Smooth muscle cell (in vitro differentiated cells): ENCODE measurements around the gene FMO2. TPM values are rescaled to one million over a fixed set of nuclear protein-coding genes. Genes with fewer than 3 reads are reported as not detected.
"Not testable (repeated sequence)": the region's sequence is repeated elsewhere in the genome, so short reads cannot be mapped to it uniquely, and the experiment has no call there.

ENCODE experiments used
- DNase-seq: peaks from one replicate; lab custom pipeline; 2025; ENCODE audit not compliant: unreplicated experiment; lab: John Stamatoyannopoulos, UW
- H2AFZ ChIP-seq: fragments of 200-600 bp; sonication (generic); 2 replicates; pipeline ENCODE4 v1.6.0; 2016; ENCODE audit warnings: antibody characterized with exemption, low read depth, mild to moderate bottlenecking
- H3F3A ChIP-seq: fragments of 200-600 bp; sonication (generic); 2 replicates; pipeline ENCODE4 v1.6.0; 2017; ENCODE audit warnings: antibody characterized with exemption, low read depth
- H3K27ac ChIP-seq: fragments of 200-600 bp; sonication (generic); 2 replicates; pipeline ENCODE4 v1.5.1; 2016; ENCODE audit warnings: low read depth, mild to moderate bottlenecking
- H3K27me3 ChIP-seq: fragments of 200-600 bp; sonication (generic); 2 replicates; pipeline ENCODE4 v1.6.1; 2016; ENCODE audit warnings: low read depth, mild to moderate bottlenecking
- H3K36me3 ChIP-seq: fragments of 200-600 bp; sonication (generic); 2 replicates; pipeline ENCODE4 v1.5.1; 2016; ENCODE audit warnings: low read depth
- H3K4me1 ChIP-seq: fragments of 200-600 bp; sonication (generic); 2 replicates; pipeline ENCODE4 v1.5.1; 2016; ENCODE audit warnings: low read depth
- H3K4me2 ChIP-seq: fragments of 200-600 bp; sonication (generic); 2 replicates; pipeline ENCODE4 v1.6.0; 2016; ENCODE audit warnings: mild to moderate bottlenecking
- H3K4me3 ChIP-seq: fragments of 200-600 bp; sonication (generic); 2 replicates; pipeline ENCODE4 v1.5.1; 2016; ENCODE audit warnings: mild to moderate bottlenecking
- H3K79me2 ChIP-seq: fragments of 200-600 bp; sonication (generic); 2 replicates; pipeline ENCODE4 v1.6.0; 2016; ENCODE audit warnings: low read depth, mild to moderate bottlenecking
- H3K9ac ChIP-seq: fragments of 200-600 bp; sonication (generic); 2 replicates; pipeline ENCODE4 v1.6.0; 2016; ENCODE audit warnings: low read depth
- H3K9me3 ChIP-seq: fragments of 200-600 bp; sonication (generic); replicated peaks from 2 replicates; pipeline ENCODE4 v1.5.1; 2016; ENCODE audit warnings: low read depth
- H4K20me1 ChIP-seq: fragments of 200-600 bp; sonication (generic); 2 replicates; pipeline ENCODE4 v1.6.0; 2016; ENCODE audit warnings: low read depth
- CTCF ChIP-seq: fragments of 200-600 bp; sonication (generic); IDR thresholded peaks from 2 replicates; pipeline ENCODE4 v1.5.1; 2017; ENCODE audit warnings: borderline replicate concordance, mild to moderate bottlenecking, antibody characterized with exemption; ENCODE audit not compliant: insufficient read depth, poor library complexity, severe bottlenecking
- WGBS: methylation state at CpG from one replicate; pipeline ENCODE4 v1.1.7; 2016; ENCODE audit warnings: low lambda C conversion rate; 5-methylcytosine and 5-hydroxymethylcytosine counted together
- polyA plus RNA-seq: library from polyadenylated mRNA; unstranded; fragments of >200 nt; fragmentation: Nextera tagmentation; extraction: Ambion mirVana; gene quantifications from 2 replicates; pipeline ENCODE4 v1.2.1, GENCODE V29; 2016
- total RNA-seq: library from RNA; depleted of rRNA; stranded (reverse); fragments of >200 nt; gene quantifications from 2 replicates; pipeline ENCODE4 v1.2.3, GENCODE V29; 2014

The FMO2 gene
- total and polyA plus RNA-seq, 2 experiments from 2014 or later, result not detected

- H2AFZ ChIP-seq, result no peak overlapping the region
- no peaks in the 10 kb centered on the region for H3K27me3 ChIP-seq
- TF ChIP-seq CTCF, result no peak
- H4K20me1 ChIP-seq, result no peaks in the 10 kb centered on the region
- H3K4me3 ChIP-seq, result no peak overlapping the region
- H3K9me3 ChIP-seq, result no peaks in the 10 kb centered on the region
- H3K79me2 ChIP-seq, result no peaks in the 10 kb centered on the region
- H3K27ac ChIP-seq, result no peak overlapping the region
- H3K4me2 ChIP-seq, result no peak overlapping the region
- DNase-seq, result no peak
- H3K36me3 ChIP-seq, result no peaks in the 10 kb centered on the region
- H3K4me1 ChIP-seq, result no peaks in the 10 kb centered on the region
- H3K9ac ChIP-seq, result no peak overlapping the region
- no peaks in the 10 kb centered on the region for H3F3A ChIP-seq
Observed at GRCh38 chr1:171231326-171231725, 46.2 kb downstream of the FMO2 start.

GRCh38 chr1:171233183-171233582 lies 48.1 kb downstream of the FMO2 start:
- Histone ChIP-seq H3K4me3 (no peak overlapping the region), H3K9me3 (no peaks in the 10 kb centered on the region), H4K20me1 (no peaks in the 10 kb centered on the region), H3F3A (no peaks in the 10 kb centered on the region), H3K9ac (no peak overlapping the region), H3K4me1 (no peaks in the 10 kb centered on the region), H2AFZ (no peak overlapping the region), H3K27me3 (no peaks in the 10 kb centered on the region), H3K36me3 (no peaks in the 10 kb centered on the region), H3K4me2 (no peak overlapping the region), H3K79me2 (no peaks in the 10 kb centered on the region), H3K27ac (no peak overlapping the region)
- WGBS, result 97% methylated on average over 1 of the region's 1 CpG
- no peak for TF ChIP-seq CTCF
- no peak for DNase-seq

- not testable (repeated sequence) for H3K9me3 ChIP-seq, H3K36me3 ChIP-seq, H3K4me3 ChIP-seq, H3K4me1 ChIP-seq, H3K79me2 ChIP-seq, H3F3A ChIP-seq, H3K27ac ChIP-seq, DNase-seq, H3K27me3 ChIP-seq, H3K9ac ChIP-seq, H2AFZ ChIP-seq, H4K20me1 ChIP-seq, H3K4me2 ChIP-seq
- 95% methylated on average over 4 of the region's 4 CpGs for WGBS
Observed at GRCh38 chr1:171236231-171236630, 51.1 kb downstream of the FMO2 start.

- DNase-seq, result no peak
- TF ChIP-seq CTCF, result no peak
- no peaks in the 10 kb centered on the region for H3K27me3 ChIP-seq
- H2AFZ ChIP-seq, result no peak overlapping the region
- H3K36me3 ChIP-seq, result no peaks in the 10 kb centered on the region
- no peak overlapping the region for H3K27ac ChIP-seq
- no peaks in the 10 kb centered on the region for H3K79me2 ChIP-seq
- no peaks in the 10 kb centered on the region for H4K20me1 ChIP-seq
- 89% methylated on average over 4 of the region's 4 CpGs for WGBS
- no peaks in the 10 kb centered on the region for H3F3A ChIP-seq
- no peaks in the 10 kb centered on the region for H3K9me3 ChIP-seq
- H3K4me2 ChIP-seq, result no peak overlapping the region
- no peak overlapping the region for H3K9ac ChIP-seq
- H3K4me3 ChIP-seq, result no peak overlapping the region
- no peaks in the 10 kb centered on the region for H3K4me1 ChIP-seq
Observed at GRCh38 chr1:171243878-171244277, 58.8 kb downstream of the FMO2 start.
